Neural progenitor cell (in vitro differentiated cells): ENCODE data around the gene TMEM50B. TPM values are rescaled to one million over a fixed set of nuclear protein-coding genes. Genes with fewer than 3 reads are reported as not detected.
A peak's percentile ranks its signal among the peaks of the same experiment; 100 is the strongest.

Experiments used
- DNase-seq: peaks from one replicate; pipeline ENCODE4 v3.0.0-alpha.2; 2016; ENCODE audit warnings: low spot score
- H2AFZ ChIP-seq: fragments of 200-600 bp; sonication (generic); replicated peaks from 2 replicates; pipeline ENCODE4 v1.6.1; 2016; ENCODE audit warnings: antibody characterized with exemption
- H3F3A ChIP-seq: fragments of 200-600 bp; sonication (generic); 2 replicates; pipeline ENCODE4 v1.6.1; 2016; ENCODE audit warnings: antibody characterized with exemption, low read depth
- H3K27ac ChIP-seq: fragments of 200-600 bp; sonication (generic); 2 replicates; pipeline ENCODE4 v1.5.1; 2016; ENCODE audit warnings: mild to moderate bottlenecking
- H3K27me3 ChIP-seq: fragments of 200-600 bp; sonication (generic); 2 replicates; pipeline ENCODE4 v1.6.1; 2016; ENCODE audit warnings: mild to moderate bottlenecking, moderate library complexity
- H3K36me3 ChIP-seq: fragments of 200-600 bp; sonication (generic); 2 replicates; pipeline ENCODE4 v1.5.1; 2016
- H3K4me1 ChIP-seq: fragments of 200-600 bp; sonication (generic); 2 replicates; pipeline ENCODE4 v1.6.1; 2016; ENCODE audit warnings: mixed run types
- H3K4me2 ChIP-seq: fragments of 200-600 bp; sonication (generic); 2 replicates; pipeline ENCODE4 v1.6.1; 2016
- H3K4me3 ChIP-seq: fragments of 200-600 bp; sonication (generic); 2 replicates; pipeline ENCODE4 v1.5.1; 2016
- H3K79me2 ChIP-seq: fragments of 200-600 bp; sonication (generic); 2 replicates; pipeline ENCODE4 v1.6.1; 2016; ENCODE audit warnings: low read depth
- H3K9ac ChIP-seq: fragments of 200-600 bp; sonication (generic); 2 replicates; pipeline ENCODE4 v1.6.1; 2016
- H3K9me3 ChIP-seq: fragments of 200-600 bp; sonication (generic); 2 replicates; pipeline ENCODE4 v1.5.1; 2016; ENCODE audit warnings: low read depth
- H4K20me1 ChIP-seq: fragments of 200-600 bp; sonication (generic); 2 replicates; pipeline ENCODE4 v1.6.1; 2016; ENCODE audit warnings: low read depth
- H3K27ac Mint-ChIP-seq: 3 replicates; pipeline ENCODE4 v1.8.0; 2021; ENCODE audit warnings: mixed read lengths
- H3K27me3 Mint-ChIP-seq: 2 replicates; pipeline ENCODE4 v1.8.0; 2022; ENCODE audit warnings: low read depth, mild to moderate bottlenecking, inconsistent platforms, moderate library complexity, mixed read lengths; ENCODE audit not compliant: insufficient read depth
- H3K36me3 Mint-ChIP-seq: 3 replicates; pipeline ENCODE4 v1.8.0; 2021; ENCODE audit warnings: mixed read lengths
- H3K4me1 Mint-ChIP-seq: 3 replicates; pipeline ENCODE4 v1.8.0; 2021; ENCODE audit warnings: mixed read lengths
- H3K4me3 Mint-ChIP-seq: 3 replicates; pipeline ENCODE4 v1.8.0; 2021; ENCODE audit warnings: mild to moderate bottlenecking, moderate library complexity, mixed read lengths
- H3K9me3 Mint-ChIP-seq: 3 replicates; pipeline ENCODE4 v1.8.0; 2020; ENCODE audit warnings: mixed read lengths
- EZH2 ChIP-seq: fragments of 200-600 bp; sonication (generic); IDR thresholded peaks from 2 replicates; pipeline ENCODE4 v1.6.1; 2017; ENCODE audit warnings: antibody characterized with exemption, mild to moderate bottlenecking, moderate library complexity
- EZH2phosphoT487 ChIP-seq: fragments of 200-600 bp; sonication (generic); IDR thresholded peaks from 2 replicates; pipeline ENCODE4 v1.6.1; 2017; ENCODE audit warnings: antibody characterized with exemption
- total RNA-seq: library from RNA; depleted of rRNA; stranded (reverse); fragments of >200 nt; gene quantifications from 2 replicates; pipeline ENCODE4 v1.2.3, GENCODE V29; 2015; ENCODE audit warnings: low replicate concordance
- TF ChIP-seq, protein P1 (sequence below): fragments of 200-600 bp; sonication (generic); IDR thresholded peaks from 2 replicates; pipeline ENCODE4 v1.5.1; 2017; ENCODE audit warnings: antibody characterized with exemption, mild to moderate bottlenecking

Gene TMEM50B
- total RNA-seq, 1 donor from 2014 or later, result 31.5 TPM

GRCh38 chr21:33411949-33412430, 67.8 kb downstream of the TMEM50B start:
- Histone ChIP-seq H2AFZ (no peak overlapping the region), H3K36me3 (no peaks in the 10 kb centered on the region), H3K79me2 (peaks cover 84% of the 10 kb centered on the region), H3K9me3 (no peaks in the 10 kb centered on the region), H4K20me1 (peaks cover 61% of the 10 kb centered on the region), H3K27ac (no peak overlapping the region), H3F3A (no peaks in the 10 kb centered on the region), H3K4me3 (no peak overlapping the region), H3K27me3 (no peaks in the 10 kb centered on the region), H3K4me2 (no peak overlapping the region), H3K9ac (no peak overlapping the region), H3K4me1 (no peaks in the 10 kb centered on the region)
- H3K9me3 Mint-ChIP-seq, result no peaks in the 10 kb centered on the region
- peaks cover 9% of the 10 kb centered on the region for H3K4me1 Mint-ChIP-seq
- H3K36me3 Mint-ChIP-seq, result peaks cover 20% of the 10 kb centered on the region
- H3K27me3 Mint-ChIP-seq, result peaks cover 2% of the 10 kb centered on the region
- H3K27ac Mint-ChIP-seq, result no peak overlapping the region
- DNase-seq, result no peak
- no peak for TF ChIP-seq EZH2
- TF ChIP-seq EZH2phosphoT487, result no peak
- TF ChIP-seq, protein P1, sequence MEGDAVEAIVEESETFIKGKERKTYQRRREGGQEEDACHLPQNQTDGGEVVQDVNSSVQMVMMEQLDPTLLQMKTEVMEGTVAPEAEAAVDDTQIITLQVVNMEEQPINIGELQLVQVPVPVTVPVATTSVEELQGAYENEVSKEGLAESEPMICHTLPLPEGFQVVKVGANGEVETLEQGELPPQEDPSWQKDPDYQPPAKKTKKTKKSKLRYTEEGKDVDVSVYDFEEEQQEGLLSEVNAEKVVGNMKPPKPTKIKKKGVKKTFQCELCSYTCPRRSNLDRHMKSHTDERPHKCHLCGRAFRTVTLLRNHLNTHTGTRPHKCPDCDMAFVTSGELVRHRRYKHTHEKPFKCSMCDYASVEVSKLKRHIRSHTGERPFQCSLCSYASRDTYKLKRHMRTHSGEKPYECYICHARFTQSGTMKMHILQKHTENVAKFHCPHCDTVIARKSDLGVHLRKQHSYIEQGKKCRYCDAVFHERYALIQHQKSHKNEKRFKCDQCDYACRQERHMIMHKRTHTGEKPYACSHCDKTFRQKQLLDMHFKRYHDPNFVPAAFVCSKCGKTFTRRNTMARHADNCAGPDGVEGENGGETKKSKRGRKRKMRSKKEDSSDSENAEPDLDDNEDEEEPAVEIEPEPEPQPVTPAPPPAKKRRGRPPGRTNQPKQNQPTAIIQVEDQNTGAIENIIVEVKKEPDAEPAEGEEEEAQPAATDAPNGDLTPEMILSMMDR, result no peak
- no peak overlapping the region for H3K4me3 Mint-ChIP-seq

GRCh38 chr21:33406493-33406892, 73.3 kb downstream of the TMEM50B start:
- H3K4me1 ChIP-seq, result no peaks in the 10 kb centered on the region
- no peaks in the 10 kb centered on the region for H3K27me3 ChIP-seq
- peaks cover 20% of the 10 kb centered on the region for H3F3A ChIP-seq
- Mint-ChIP-seq H3K36me3 (peaks cover 8% of the 10 kb centered on the region), H3K9me3 (no peaks in the 10 kb centered on the region), H3K27me3 (peaks cover 11% of the 10 kb centered on the region), H3K4me1 (peaks cover 8% of the 10 kb centered on the region), H3K27ac (no peak overlapping the region), H3K4me3 (no peak overlapping the region)
- H3K9ac ChIP-seq, result no peak overlapping the region
- no peak overlapping the region for H3K27ac ChIP-seq
- H2AFZ ChIP-seq, result no peak overlapping the region
- peaks cover 81% of the 10 kb centered on the region for H3K79me2 ChIP-seq
- DNase-seq, result no peak
- H3K9me3 ChIP-seq, result no peaks in the 10 kb centered on the region
- no peaks in the 10 kb centered on the region for H3K36me3 ChIP-seq
- H3K4me3 ChIP-seq, result no peak overlapping the region
- H4K20me1 ChIP-seq, result peaks cover 34% of the 10 kb centered on the region
- H3K4me2 ChIP-seq, result no peak overlapping the region
- TF ChIP-seq, protein P1, result no peak
- TF ChIP-seq EZH2phosphoT487, result no peak
- no peak for TF ChIP-seq EZH2

DNA sequence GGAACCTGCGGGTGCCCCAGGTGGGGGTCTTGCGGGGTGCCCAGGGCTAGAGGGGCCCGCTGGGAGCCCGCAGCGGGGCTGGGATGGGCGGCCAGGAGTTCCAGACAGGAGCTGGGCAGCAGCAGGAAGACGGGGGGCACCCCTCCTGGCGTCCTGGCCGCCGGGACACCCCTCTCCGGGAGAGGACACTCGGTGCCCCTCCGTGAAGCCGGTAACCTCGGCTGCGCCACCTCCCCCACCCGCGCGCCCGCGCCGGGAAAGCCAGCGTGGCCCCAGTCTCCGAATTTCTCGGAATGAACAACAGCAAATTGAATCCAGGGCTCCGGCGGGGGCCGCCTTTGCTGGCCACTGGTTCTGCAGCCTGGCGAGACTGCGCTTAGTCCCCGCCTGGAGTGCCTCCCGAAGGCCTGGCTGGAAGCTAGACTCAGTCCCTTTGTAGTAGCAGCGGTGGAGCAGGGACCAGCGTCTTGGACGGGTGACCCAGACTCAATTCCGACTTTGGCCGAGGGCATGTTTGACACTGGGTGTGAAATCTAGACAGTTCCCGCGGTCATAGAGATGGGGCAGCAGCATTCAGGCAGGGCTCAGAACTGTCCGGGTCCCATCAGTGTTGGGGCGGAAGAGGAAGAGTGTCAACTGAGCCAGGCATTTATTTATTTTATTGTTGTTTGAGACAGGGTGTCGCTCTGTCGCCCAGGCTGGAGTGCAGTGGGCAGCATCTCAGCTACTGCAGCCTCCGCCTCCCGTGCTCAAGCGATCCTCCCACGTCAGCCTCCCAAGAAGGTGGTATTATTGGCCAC, 75.8 kb downstream of the TMEM50B start:
- Mint-ChIP-seq H3K27ac (peak overlapping the region; percentile 95), H3K4me1 (peaks cover 8% of the 10 kb centered on the region), H3K4me3 (peak overlapping the region; percentile 94), H3K9me3 (no peaks in the 10 kb centered on the region), H3K36me3 (peaks cover 4% of the 10 kb centered on the region), H3K27me3 (peaks cover 10% of the 10 kb centered on the region)
- H3K79me2 ChIP-seq, result peaks cover 56% of the 10 kb centered on the region
- TF ChIP-seq EZH2 (no peak), EZH2phosphoT487 (no peak)
- TF ChIP-seq, protein P1, result no peak
- no peak overlapping the region for H3K27ac ChIP-seq
- peak overlapping the region; percentile 80 for H2AFZ ChIP-seq
- H3K4me3 ChIP-seq, result peak overlapping the region; percentile 82
- H3K4me1 ChIP-seq, result no peaks in the 10 kb centered on the region
- H3K27me3 ChIP-seq, result no peaks in the 10 kb centered on the region
- H3F3A ChIP-seq, result peaks cover 20% of the 10 kb centered on the region
- no peaks in the 10 kb centered on the region for H3K9me3 ChIP-seq
- peaks cover 25% of the 10 kb centered on the region for H4K20me1 ChIP-seq
- peak; percentile 68 for DNase-seq
- H3K36me3 ChIP-seq, result no peaks in the 10 kb centered on the region
- peak overlapping the region; percentile 83 for H3K4me2 ChIP-seq
- H3K9ac ChIP-seq, result peak overlapping the region; percentile 62
